ENCODE measurements around the gene RNF222. TPM values are rescaled to one million over a fixed set of nuclear protein-coding genes. Genes with fewer than 3 reads are reported as not detected.

The RNF222 gene
- total and polyA plus RNA-seq, 2 experiments from 2014 or later: 0.07 TPM; not detected in 1

GRCh38 chr17:8371786-8372185 is 25.8 kb downstream of the RNF222 start:
- no peak for TF ChIP-seq REST (IDR thresholded peaks at IDR 0.05; ENCODE audit: unreplicated experiment)
- no peak for TF ChIP-seq ZNF331 (CRISPR knock-in tag; IDR thresholded peaks at IDR 0.05; ENCODE audit: low read depth)
- TF ChIP-seq EZH2 (IDR thresholded peaks at IDR 0.05; ENCODE audit: low read depth, unreplicated experiment): no peak
- TF ChIP-seq ZNF462 (CRISPR knock-in tag; IDR thresholded peaks at IDR 0.05): no peak
- TF ChIP-seq NANOG (IDR thresholded peaks at IDR 0.05; ENCODE audit: borderline replicate concordance): no peak
- TF ChIP-seq CREB1 (CRISPR knock-in tag; IDR thresholded peaks at IDR 0.05; ENCODE audit: low read depth): no peak
- TF ChIP-seq STAT1 (IDR thresholded peaks at IDR 0.05; ENCODE audit: unreplicated experiment): no peak
- TF ChIP-seq CTCF (conservative IDR thresholded peaks at IDR 0.05; ENCODE audit: low read depth in 2 of 2): no peak
- no peak for TF ChIP-seq JUNB (IDR thresholded peaks at IDR 0.05; ENCODE audit: unreplicated experiment)
- no peak for TF ChIP-seq ZNF114 (CRISPR knock-in tag; IDR thresholded peaks at IDR 0.05)
- TF ChIP-seq POLR2AphosphoS5 (IDR thresholded peaks at IDR 0.05; ENCODE audit: low read depth): no peak
- no peak for TF ChIP-seq ETS1 (IDR thresholded peaks at IDR 0.05)
- TF ChIP-seq EZH2phosphoT487 (IDR thresholded peaks at IDR 0.05; ENCODE audit: unreplicated experiment): no peak
- Mint-ChIP-seq H3K4me1 (peaks cover 10% of the 10 kb centered on the region; the same call in 2 of the 3 replicates), H3K36me3 (ENCODE audit: low read depth) (peaks cover 46% of the 10 kb centered on the region), H3K27ac (no peak overlapping the region), H3K27me3 (ENCODE audit: insufficient read depth, low read depth, poor library complexity) (peaks cover 7% of the 10 kb centered on the region), H3K9me3 (no peaks in the 10 kb centered on the region), H3K4me3 (no peak overlapping the region)
- H3K4me2 ChIP-seq: no peak overlapping the region
- no peaks in the 10 kb centered on the region for H3K79me2 ChIP-seq (replicated peaks; ENCODE audit: insufficient read depth)
- H3F3A ChIP-seq (replicated peaks; ENCODE audit: low read depth): peaks cover 2% of the 10 kb centered on the region
- no peak overlapping the region for H3K27ac ChIP-seq (ENCODE audit: low read depth)
- no peaks in the 10 kb centered on the region for H3K27me3 ChIP-seq (ENCODE audit: insufficient read depth)
- peaks cover 11% of the 10 kb centered on the region; the same call in 1 of the 2 replicates for H3K36me3 ChIP-seq (ENCODE audit: insufficient read depth)
- H3K4me3 ChIP-seq: no peak overlapping the region
- no peak overlapping the region for H2AFZ ChIP-seq
- H4K20me1 ChIP-seq (replicated peaks; ENCODE audit: insufficient read depth): no peaks in the 10 kb centered on the region
- no peak for ATAC-seq
- H3K4me1 ChIP-seq (ENCODE audit: insufficient read depth): peaks cover 8% of the 10 kb centered on the region; the same call in 1 of the 2 replicates
- DNase-seq (ENCODE audit: low spot score): no peak
- H3K9me2 ChIP-seq (ENCODE audit: insufficient read depth): no peaks in the 10 kb centered on the region

All from GM23338 (cell line).